IPS-18c (cell line): ENCODE measurements around the gene ZIC5.

ENCODE experiments used
- H3K4me3 ChIP-seq: 2 replicates; pipeline ENCODE4 v1.7.0; 2013; ENCODE audit warnings: low read depth, mild to moderate bottlenecking, low read length, moderate library complexity; ENCODE audit not compliant: insufficient read depth
- H3K9me3 ChIP-seq: one replicate; pipeline ENCODE4 v1.6.1; 2013; ENCODE audit warnings: mild to moderate bottlenecking, low read length, moderate library complexity; ENCODE audit not compliant: control insufficient read depth, insufficient read depth

ZIC5 gene

DNA sequence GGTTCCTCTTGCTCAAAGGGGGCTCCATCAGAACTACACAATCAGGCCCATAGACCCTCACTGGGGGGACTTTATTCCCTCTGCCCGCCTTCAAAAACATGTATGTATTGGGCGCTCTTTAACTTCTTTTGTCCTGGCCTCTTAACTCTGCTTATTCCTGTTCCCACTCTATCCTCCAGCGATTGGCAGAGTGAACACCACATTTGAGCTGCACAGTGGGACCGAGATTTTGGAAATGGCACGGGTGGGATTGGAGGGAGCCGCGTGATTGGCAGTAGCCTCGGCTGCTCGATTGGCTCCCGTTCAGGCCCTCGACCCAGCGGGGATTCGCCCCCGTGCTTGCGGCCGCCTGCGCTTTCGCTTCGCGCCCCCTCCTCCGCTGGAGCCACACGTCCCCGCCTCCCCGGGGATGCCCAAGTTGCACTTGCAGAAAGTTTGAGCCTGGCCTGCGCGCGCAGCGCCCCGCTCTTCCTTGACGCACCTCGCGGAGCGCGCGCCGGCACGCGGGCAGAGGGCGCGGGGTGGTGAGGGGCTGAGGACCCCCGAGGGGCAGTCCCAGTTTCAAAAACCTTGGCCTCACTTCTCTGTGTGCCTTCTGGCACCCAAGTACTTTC lies at the start of gene ZIC5:
TSS of gene ZIC5 (minus strand) at position 192 of the 614 bp plus-strand sequence. CDS start at position 28, 164 bp downstream.
- Histone ChIP-seq H3K9me3 (peaks cover 2% of the 10 kb centered on the region), H3K4me3 (peak within 1 kb of the TSS; percentile 70)

DNA sequence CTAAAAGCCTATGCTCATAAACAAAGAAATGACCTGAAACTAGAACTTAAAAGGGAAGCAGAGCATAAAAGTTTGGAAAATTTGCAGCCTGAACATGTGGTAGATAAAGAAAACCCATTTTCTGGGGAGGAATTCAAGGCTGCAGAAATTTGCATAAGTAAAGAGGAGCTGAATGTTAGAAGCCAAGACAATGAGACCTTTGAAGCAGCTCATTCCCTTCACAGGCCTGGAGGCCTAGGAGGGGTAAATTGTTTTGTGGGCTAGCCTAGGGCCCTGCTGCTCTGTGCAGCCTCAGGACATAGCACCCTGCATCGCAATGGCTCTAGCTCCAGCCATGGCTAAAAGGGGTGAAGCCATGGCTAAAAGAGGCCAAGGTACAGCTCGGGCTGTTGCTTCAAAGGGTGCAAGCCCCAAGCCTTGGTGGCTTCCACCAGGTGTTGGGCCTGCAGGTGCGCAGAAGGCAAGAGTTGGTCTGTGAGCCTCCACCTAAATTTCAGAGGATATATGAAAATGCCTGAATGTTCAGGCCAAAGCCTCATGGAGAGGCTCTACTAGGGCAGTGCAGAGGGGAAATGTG lies 48.3 kb upstream of the ZIC5 start:
- Histone ChIP-seq H3K4me3 (no peak overlapping the region), H3K9me3 (no peaks in the 10 kb centered on the region)

DNA sequence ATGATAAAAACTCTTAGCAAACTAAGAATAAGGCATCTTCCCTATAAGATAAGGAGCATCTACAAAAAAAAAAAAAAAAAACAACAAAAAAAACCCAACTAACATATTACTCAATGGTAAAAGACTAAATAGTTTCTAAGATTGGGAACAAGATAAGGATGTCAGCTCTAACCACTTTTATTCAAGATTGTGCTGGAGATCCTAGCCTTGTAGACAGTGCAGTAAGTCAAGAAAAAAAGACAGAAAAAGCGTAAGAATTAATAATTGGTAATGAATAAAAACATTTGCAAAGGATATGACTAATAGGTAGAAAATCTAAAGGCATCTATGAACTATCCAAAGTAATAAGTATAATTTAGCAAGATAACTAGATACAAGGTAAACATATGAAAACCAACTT lies 43.1 kb upstream of the ZIC5 start:
- no peaks in the 10 kb centered on the region for H3K9me3 ChIP-seq
- no peak overlapping the region for H3K4me3 ChIP-seq

- H3K4me3 ChIP-seq, result no peak overlapping the region
- H3K9me3 ChIP-seq, result no peaks in the 10 kb centered on the region
Measured at GRCh38 chr13:99998261-99998660, 26.7 kb upstream of the ZIC5 start.

- no peaks in the 10 kb centered on the region for H3K9me3 ChIP-seq
- H3K4me3 ChIP-seq, result peak overlapping the region; percentile 44; the same call in 1 of the 2 replicates
Measured at GRCh38 chr13:99997702-99998214, 26.2 kb upstream of the ZIC5 start.

DNA sequence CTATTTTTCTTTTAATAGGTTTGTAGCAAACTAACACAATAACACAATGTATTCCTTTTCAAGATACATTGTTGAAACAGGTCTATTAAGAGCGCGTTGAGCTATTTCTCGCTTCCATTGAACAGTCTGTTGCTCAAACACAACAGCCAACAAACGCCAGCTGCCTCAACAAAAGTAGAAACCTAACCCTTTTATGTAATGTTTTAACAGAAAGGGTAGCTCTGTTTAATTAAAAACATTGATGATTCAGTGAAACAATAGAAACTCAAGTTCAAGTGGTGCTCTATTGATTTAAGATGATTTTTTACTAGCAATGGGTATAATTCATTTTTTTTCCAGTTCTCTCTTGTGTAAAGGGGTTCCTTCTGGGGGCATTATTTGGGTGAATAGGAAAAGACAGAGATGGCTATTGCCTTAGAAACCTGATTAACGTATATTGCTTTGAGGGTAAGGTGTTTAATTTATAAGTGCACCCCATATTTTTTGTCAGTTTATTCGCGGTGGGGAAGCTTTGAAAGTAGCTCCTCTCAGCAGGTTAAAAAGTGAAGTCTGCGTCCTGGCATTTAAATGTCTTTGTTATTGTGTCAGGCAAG lies 24.9 kb upstream of the ZIC5 start:
- Histone ChIP-seq H3K9me3 (no peaks in the 10 kb centered on the region), H3K4me3 (peak overlapping the region; percentile 44; the same call in 1 of the 2 replicates)

DNA sequence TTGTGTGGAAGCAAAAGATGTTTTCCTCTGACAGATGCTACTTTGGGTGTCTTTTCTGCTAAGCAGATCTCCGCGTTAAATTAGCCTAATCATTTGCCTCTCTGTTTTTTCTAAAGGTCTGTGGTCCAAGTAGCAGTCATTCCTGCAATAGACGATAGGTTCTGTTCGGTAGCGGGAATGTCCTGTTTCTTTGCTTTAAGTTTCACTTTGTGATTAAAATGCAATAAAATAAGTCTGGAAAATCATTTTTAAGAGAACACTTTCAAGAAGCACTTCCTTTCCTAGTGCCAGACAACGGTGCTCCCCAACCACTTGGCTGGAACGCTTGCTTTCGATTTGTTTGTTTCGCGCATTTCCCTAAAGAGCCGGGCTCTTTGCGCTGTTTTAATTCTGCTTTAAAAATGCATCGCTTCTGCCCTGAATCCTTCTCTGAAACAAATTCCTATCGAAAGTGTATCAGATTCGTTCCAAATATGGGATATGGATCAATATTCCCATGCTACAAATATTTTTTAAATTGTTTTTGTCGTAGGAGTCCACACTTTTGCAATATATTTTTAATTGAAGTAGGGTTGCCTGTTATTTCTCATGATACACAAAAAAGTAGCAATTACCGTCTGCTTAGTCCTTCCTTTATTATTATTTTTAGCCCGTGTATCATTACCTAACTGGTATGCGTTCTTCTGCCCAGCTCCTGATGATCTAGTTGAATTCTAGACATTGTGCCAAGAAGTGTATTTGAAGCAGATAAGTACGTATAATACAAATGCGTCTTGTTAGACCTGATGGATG lies 24.2 kb upstream of the ZIC5 start:
- Histone ChIP-seq H3K4me3 (peak overlapping the region; percentile 12), H3K9me3 (no peaks in the 10 kb centered on the region)

DNA sequence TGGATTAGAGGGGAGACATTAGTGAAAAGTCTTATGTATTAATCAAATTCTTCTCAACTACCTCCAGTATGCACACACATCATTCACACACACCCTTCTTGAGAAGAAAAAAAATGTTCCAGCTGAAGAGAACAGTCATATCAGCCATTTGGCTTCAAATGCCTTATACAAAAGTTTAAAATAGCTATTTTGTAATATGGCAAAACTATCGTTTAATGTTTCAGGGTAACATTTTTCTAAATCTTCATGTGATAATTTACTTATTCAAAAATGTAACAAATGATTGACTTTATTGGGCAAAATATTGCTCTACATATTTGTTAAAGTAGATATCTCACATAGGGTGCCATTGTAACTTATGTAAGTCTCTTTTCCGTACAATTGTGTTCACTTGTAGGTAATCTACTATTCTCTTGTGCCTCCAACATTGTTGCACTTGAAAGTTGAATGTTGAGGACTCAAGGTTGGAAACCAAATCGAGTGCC lies 23.6 kb upstream of the ZIC5 start:
- Histone ChIP-seq H3K4me3 (peak overlapping the region; percentile 12), H3K9me3 (no peaks in the 10 kb centered on the region)

- H3K9me3 ChIP-seq, result no peaks in the 10 kb centered on the region
- H3K4me3 ChIP-seq, result no peak overlapping the region
Measured at GRCh38 chr13:99994638-99995020, 23.1 kb upstream of the ZIC5 start.

- H3K4me3 ChIP-seq, result no peak overlapping the region
- no peaks in the 10 kb centered on the region for H3K9me3 ChIP-seq
Measured at GRCh38 chr13:99993660-99994637, 22.4 kb upstream of the ZIC5 start.

DNA sequence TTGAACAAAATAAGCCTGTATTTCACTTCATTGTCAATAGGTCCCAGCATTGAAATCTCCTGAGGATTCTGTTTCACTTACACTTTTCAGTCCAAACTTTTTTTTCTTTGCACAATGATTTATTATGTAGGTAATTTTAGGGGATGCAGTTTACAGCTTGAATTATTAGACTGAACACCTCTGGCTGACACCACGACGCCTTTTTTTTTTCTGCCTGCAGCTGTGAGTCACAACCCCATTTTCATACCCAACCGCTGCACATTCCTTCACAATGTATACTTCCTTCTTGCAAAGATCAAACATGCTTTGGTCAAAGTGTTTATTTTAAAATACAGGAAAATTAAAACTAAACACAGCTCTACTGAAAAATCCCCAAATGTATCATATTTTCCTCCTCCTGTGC lies 21.4 kb upstream of the ZIC5 start:
- H3K4me3 ChIP-seq, result no peak overlapping the region

DNA sequence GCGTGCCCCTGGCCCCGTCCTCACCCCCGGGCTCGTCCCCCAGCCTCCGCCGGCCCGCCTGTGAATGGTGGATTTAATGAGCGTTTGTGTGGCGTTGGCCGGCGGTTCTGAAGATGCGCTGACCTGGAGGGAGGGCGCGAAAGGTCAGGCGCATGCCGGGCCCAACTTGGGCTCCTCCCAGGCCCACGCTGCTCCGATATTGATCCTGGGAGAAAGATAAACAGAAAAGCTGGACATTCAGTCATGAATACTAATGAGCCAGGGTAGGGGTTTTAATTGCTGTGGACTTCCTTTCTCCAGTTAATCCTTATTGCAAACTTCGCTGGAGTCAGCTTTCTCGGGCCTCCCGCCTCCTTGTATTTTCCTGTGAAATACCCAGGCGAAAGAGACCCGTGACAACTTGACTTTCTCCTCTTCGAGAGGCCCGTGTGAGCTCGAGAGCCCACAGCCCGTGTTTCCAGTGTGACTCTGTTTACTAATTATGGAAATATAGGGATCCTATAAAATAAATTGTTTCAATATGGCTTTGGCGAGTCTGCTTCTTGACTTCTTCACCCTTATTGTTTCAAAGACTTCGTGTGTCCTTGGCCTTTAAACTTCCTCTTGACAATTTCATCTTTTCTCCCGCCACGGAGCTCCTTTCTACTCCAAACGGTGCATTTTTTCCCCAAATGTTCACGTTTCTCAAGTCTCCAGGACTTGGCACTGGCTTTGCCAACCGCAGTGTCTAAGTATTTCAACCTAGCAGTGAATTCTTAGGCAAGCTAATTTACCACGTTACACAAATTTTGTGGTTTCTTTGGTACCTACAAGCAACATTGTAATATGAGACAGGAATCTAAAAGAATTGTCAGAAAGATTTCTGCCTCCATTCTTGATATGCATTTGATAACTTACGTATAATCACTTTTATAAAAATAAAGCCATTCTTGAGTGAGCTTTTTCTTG lies 20.5 kb upstream of the ZIC5 start:
- Histone ChIP-seq H3K4me3 (peak overlapping the region; percentile 29; the same call in 1 of the 2 replicates), H3K9me3 (no peaks in the 10 kb centered on the region)

More for the DNA sequence above, 21.4 kb upstream of the ZIC5 start:
- H3K9me3 ChIP-seq, result no peaks in the 10 kb centered on the region

- peak overlapping the region; percentile 29; the same call in 1 of the 2 replicates for H3K4me3 ChIP-seq
Measured at GRCh38 chr13:99991013-99991827, 19.7 kb upstream of the ZIC5 start.

DNA sequence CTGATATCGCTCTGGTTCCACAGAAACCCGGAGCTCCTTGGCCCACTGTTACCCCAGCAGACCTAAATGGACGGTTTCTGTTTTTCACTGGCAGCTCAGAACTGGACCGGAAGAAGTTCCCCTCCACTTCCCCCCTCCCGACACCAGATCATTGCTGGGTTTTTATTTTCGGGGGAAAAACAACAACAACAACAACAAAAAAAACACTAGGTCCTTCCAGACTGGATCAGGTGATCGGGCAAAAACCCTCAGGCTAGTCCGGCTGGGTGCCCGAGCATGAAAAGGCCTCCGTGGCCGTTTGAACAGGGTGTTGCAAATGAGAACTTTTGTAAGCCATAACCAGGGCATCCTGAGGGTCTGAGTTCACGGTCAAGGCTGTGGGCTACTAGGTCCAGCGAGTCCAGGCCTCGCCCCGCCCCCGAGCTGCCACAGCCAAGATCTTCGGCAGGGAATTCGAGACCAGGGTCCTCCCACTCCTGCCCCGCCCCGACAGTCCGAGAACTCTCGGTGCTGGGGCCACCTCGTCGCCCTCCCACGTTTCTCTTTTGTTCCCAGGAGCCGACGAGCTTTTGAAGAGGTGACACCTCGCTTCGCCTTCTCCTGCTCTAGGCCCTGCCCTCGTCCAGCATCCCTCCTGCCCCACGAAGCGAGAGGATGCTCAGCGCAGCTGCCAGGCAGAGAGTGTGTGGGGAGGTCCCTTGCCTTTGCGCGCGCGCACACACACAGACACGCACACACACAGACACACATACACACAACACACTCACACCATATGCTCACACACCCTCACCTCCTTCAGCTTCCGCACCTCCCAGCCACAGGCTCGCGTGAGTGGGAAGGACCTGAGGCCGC lies 18.8 kb upstream of the ZIC5 start:
- Histone ChIP-seq H3K4me3 (peak overlapping the region; percentile 21), H3K9me3 (no peaks in the 10 kb centered on the region)

More at GRCh38 chr13:99991013-99991827, 19.7 kb upstream of the ZIC5 start:
- H3K9me3 ChIP-seq, result no peaks in the 10 kb centered on the region
